ENCODE measurements around the gene OSGEP.
A peak's percentile ranks its signal among the peaks of the same experiment; 100 is the strongest.
"Not testable (repeated sequence)": the region's sequence is repeated elsewhere in the genome, so short reads cannot be mapped to it uniquely, and the experiment has no call there.

OSGEP gene

DNA sequence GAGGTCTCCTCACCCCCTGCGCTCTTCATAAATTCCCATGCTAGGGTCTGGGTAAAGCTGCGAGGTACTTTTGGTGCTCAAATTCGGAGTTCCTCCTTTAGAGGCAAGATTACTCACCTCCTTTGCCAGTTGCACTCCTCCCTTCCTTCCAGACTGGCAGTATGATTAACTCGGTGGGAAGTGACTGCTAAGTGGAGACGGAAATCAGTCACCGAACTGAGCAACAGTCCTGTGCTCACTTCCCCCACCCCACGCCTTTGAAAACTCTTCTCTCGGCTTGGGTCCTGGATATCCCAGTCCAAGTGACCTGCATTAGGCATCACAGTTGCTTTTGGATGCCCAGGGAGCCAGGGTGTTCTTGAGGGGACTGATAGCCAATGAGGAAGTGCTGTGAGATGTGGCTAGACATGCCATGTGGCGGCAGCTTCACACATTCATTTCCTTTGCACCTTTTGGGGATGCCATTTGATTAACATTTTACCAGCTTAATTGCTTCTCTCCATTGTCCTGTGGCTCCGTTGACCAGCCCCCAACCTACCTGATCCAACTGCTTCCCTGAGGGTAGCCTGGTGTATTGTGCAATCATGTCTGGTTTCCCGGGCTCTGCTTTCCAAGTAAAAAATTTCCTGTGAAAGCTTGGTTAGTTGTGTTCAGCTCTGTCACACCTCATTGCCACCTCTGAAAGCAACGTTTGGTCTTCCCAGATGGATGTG is 15.4 kb upstream of the OSGEP start:
- no peak for DNase-seq (ENCODE audit: low read depth, low spot score)

DNA sequence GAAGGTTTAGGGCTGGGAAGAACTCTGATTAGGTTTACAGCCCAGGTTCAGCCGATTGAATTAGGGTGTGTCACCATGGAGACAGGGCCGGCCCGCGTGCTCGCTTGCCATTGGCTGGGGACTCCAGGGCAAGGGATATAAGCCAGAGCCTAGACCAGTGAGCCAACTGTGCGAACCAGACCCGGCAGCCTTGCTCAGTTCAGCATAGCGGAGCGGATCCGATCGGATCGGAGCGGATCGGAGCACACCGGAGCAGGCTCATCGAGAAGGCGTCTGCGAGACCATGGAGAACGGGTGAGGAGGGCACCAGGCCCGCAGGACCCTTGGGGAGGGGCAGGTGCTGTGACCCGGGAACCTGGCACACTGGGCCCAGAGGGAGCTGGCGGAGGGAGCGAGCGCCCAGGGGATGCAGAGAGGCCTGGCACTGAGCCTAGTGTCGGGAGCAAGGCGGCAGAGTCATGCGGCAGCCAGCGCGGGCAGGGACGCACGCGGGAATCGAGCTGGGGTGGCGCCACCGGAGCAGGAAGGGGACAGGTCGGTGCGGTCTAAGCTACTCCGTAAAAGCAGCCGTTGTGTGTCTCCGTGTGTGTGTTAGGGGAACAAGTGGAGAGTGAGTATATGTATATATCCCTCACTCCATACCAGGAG is 14.8 kb upstream of the OSGEP start, which contains the start of gene PNP:
Gene PNP (plus strand): TSS at position 165 of the 648 bp plus-strand sequence. CDS start 119 bp downstream, at position 284.
- peak; percentile 74 for DNase-seq (ENCODE audit: low read depth, low spot score)

DNA sequence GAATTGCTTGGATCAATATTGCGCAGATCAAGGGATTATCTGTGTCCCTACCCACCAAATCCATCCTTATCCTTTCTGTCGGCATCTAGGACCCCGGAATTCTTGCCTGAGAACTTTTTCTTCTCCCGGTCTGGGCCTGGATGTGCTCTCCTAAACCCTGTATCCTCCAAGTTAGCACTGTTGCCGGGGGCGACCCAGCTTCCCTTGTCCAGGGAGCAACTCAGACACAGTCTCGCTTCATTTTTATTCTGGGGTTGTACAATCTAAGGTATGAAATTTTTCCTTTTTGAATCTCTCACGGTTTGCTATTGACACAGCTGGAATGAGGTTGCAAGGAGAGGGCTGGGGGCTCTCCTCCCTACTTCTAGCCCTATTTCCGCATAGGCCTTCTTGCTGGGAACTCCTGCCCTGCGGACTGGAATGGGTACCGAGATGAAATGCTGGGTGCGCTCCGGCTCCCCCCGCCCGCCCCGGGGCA is 14.2 kb upstream of the OSGEP start:
- DNase-seq (ENCODE audit: low read depth, low spot score), result no peak

DNA sequence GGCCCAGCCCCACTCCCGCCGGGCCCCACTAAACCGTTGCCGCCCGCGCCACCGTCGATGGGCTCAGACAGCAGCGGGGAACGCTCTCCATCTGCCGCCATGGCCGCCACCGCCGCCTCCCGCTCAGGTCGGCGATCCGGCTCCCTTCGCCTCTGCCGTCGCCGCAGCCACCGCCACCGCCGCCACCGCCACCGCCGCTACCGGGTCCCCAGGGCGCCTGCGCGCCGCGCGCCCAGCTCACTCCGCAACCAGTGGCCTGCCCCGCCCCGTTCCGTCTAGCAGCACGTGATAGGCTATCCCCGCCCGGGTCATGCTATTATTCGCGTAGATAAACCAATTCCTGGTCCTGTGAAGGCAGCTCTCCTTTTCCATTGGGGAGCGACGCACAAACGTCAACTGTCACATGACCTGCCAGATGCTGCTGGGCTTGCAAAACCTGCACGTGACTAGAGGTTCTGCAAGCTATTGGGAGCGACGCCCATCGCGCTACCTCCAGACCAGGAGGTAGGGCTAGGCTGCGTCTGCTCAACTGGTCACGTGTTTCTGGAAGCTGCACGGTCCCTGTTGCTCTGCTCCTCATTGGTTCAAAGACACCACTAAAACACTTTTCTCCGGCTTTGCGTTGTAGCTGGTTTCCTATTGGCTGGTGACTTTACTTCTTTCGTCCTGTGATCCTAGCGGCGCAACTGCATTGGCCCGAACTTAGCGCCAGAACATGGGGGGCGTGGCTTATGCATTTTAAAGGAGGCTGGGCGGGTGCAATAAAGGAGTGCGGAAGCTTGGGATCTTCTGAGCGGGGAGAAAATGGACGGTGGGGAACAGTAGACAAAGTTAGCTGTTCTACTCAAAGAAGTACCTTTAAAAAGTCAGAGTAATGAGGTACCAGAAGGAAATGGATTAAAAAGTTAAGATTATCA is 6.9 kb upstream of the OSGEP start, which contains the start of gene PIP4P1:
Gene PIP4P1 (minus strand): TSS at position 210 of the 917 bp plus-strand sequence. CDS start 109 bp downstream, at position 101.
- peak; percentile 99 for DNase-seq (ENCODE audit: low read depth, low spot score)

DNA sequence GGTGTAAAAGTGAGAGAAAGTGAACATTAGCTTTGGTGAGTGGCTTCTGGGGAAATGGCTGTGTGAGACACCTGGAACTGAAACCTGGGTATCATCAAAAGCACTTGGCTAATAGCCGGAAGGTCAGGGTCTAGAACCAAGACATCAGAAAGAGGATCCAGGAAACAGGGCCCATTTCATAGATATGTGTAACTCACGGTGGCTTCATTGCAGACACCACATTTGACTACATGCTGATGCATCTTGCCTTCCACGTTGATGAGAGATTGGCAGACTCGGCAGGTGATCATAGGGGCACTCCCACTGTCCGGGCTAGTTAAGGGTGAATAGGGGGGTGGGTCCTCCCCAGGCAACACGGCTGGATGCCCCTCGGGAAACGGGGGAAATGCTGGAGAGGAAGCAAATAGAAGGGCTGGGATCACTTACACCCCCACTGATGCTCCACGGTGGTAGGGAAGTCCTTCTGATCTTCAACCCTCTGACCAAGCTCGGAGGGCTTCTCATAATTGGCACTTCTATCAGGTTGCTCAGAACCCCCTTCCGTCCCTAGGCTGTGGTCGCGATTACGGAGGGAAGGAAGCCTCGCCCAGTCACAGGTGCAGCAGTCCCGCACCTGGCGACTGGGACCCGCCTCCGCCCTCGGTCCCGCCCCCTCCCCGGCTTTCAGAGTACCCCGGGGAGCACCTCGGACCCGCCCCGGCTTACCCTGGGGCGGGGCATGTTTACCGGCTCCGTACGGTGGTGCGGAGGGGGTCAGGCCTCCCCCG is 6.0 kb upstream of the OSGEP start:
- peak; percentile 27 for DNase-seq (ENCODE audit: low read depth, low spot score)

GRCh38 chr14:20458031-20458789 is 3.6 kb upstream of the OSGEP start:
- no peak for DNase-seq (ENCODE audit: low read depth, low spot score)

DNA sequence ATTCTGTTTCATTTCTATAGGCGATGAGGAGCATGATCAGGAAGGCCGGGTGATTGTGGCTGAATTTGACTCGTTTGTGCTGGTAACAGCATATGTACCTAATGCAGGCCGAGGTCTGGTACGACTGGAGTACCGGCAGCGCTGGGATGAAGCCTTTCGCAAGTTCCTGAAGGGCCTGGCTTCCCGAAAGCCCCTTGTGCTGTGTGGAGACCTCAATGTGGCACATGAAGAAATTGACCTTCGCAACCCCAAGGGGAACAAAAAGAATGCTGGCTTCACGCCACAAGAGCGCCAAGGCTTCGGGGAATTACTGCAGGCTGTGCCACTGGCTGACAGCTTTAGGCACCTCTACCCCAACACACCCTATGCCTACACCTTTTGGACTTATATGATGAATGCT is 2.4 kb upstream of the OSGEP start:
- DNase-seq (ENCODE audit: low read depth, low spot score), result no peak

- no peak for DNase-seq (ENCODE audit: low read depth, low spot score)
These were observed 1.0 kb upstream of the OSGEP start for GRCh38 chr14:20455355-20456300.

DNA sequence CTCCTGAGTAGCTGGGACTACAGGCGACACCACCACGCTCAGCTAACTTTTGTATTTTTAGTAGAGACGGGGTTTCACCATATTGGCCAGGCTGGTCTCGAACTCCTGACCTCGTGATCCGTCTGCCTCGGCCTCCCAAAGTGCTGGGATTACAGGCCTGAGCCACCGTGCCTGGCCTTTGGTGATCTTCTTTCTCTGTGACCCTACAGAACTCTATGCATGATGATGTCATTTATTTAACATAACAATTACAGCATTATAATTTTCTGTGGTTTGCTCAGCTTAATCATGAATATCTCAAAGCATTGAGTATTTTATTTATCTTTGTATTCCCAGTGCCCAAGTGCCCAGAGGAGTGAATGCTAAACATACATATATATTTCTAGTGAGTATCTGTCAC is 1.8 kb downstream of the OSGEP start:
- not testable (repeated sequence) for DNase-seq (ENCODE audit: low read depth, low spot score)

DNA sequence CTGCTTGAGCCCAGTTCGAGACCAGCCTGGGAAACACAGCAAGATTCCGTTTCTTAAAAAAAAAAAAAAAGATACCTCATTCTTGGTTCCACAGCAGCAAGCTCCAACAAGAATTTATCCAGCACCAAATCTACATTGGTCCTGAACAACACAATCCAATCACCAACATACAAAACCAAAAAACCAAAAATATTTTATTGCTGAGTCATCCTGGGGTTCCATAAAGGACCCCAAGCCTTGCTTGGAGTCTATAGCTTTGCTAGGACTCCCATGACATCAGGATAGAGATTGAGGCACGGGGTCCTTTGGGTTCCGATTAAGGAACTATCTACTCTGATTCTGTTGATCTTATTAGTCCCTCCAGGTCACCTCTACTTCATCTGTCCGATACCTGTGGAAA is 7.7 kb downstream of the OSGEP start:
- no peak for DNase-seq (ENCODE audit: low read depth, low spot score)

- not testable (repeated sequence) for DNase-seq (ENCODE audit: low read depth, low spot score)
These were observed 11.0 kb downstream of the OSGEP start for GRCh38 chr14:20443650-20444049.

GRCh38 chr14:20441461-20441860 is 13.2 kb downstream of the OSGEP start:
- DNase-seq (ENCODE audit: low read depth, low spot score), result no peak

GRCh38 chr14:20440882-20441281 is 13.7 kb downstream of the OSGEP start:
- DNase-seq (ENCODE audit: low read depth, low spot score), result no peak

DNA sequence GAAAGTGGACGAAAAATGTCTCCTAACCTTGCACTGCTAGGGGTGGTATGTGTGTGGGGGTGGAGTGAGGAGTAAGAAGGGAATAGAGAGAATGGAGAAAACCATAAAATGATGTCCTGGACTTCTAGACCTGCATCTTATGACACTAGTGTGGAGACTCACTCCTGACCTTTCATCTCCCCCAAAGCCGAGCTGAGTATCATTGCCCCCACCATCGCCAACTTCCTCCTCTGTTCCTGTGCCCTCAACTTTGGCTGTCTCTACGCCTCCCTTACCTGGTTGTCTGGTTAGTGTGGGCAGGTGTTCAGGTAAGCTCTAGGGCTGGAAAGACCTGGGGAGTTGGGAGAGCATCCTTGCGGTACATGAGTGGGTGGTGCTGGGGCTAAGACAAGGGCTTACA is 14.1 kb downstream of the OSGEP start:
- no peak for DNase-seq (ENCODE audit: low read depth, low spot score)

- no peak for DNase-seq (ENCODE audit: low read depth, low spot score)
These were observed 15.9 kb downstream of the OSGEP start for GRCh38 chr14:20438664-20439063.

GRCh38 chr14:20436363-20436755 is 18.3 kb downstream of the OSGEP start:
- DNase-seq (ENCODE audit: low read depth, low spot score), result no peak

DNA sequence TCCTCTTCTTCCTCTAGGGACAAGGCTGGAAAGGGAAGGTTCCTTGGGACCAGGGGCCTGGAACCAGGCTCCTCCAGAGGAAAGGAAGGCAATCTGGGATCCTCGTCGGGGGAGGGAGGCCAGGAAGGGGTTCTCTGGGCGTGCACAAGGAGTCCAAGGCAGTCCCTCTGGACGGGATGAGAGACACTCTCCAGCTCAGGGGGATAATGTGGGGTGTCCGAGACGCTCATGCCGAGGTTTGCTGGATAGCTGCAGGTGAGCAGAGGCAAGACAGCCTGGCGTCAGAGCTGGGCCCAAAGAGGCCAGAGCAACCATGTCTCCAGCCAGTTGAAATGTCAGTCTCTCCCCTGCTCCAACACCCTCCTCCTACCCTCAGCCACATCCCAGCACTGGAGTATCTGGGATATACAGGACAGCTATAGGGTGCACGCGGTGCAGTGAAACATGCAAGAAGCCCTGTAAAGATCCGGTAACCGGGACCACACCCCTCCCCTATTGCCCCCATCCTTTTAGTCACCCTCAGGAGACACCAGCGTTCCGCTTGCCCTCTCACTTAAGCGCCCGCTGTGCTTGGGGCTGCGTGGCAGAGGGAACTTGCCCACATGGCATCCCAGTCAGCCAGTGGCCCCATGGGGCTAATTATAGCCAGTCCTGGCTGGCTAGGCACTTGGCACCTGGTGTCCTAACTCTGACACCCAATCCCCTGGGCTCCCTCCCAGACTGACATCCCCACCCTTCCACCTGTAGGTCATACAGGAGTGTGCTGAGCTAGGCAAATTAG is 18.8 kb downstream of the OSGEP start, which contains the start of gene KLHL33:
Gene KLHL33 (minus strand): TSS at position 585 of the 781 bp plus-strand sequence. CDS start 355 bp downstream, at position 230.
- no peak for DNase-seq (ENCODE audit: low read depth, low spot score)

Data from activated CD4-positive, CD25-positive, alpha-beta regulatory T cell treated with anti-CD3 and anti-CD28 coated beads, Interleukin-2, amount 50 U/mL, for 16 hours (primary cell).